Neural cell (in vitro differentiated cells): ENCODE data around the gene TGDS. TPM values are rescaled to one million over a fixed set of nuclear protein-coding genes. Genes with fewer than 3 reads are reported as not detected.
A peak's percentile ranks its signal among the peaks of the same experiment; 100 is the strongest.

Experiments
- H2AFZ ChIP-seq: fragments of 200-600, 300-800 bp; sonication (generic), shearing (Covaris generic); 2 replicates; pipeline ENCODE4 v1.6.0; 2014; ENCODE audit warnings: low read depth, mild to moderate bottlenecking, antibody characterized with exemption, low read length, moderate library complexity
- H3F3A ChIP-seq: fragments of 200-600 bp; shearing (Covaris generic); 2 replicates; pipeline ENCODE4 v1.6.1; 2016; ENCODE audit warnings: mild to moderate bottlenecking, moderate library complexity, mixed read lengths, antibody characterized with exemption, low read length; ENCODE audit not compliant: insufficient read depth, poor library complexity, severe bottlenecking
- H3K27ac ChIP-seq: fragments of 200-600, 300-800 bp; sonication (generic), shearing (Covaris generic); 2 replicates; pipeline ENCODE4 v1.5.1; 2014; ENCODE audit warnings: mild to moderate bottlenecking, low read length, moderate library complexity
- H3K27me3 ChIP-seq: fragments of 300-800, 200-600 bp; sonication (generic), shearing (Covaris generic); 2 replicates; pipeline ENCODE4 v1.6.0; 2014; ENCODE audit warnings: mild to moderate bottlenecking, low read depth, low read length, moderate library complexity; ENCODE audit not compliant: insufficient read depth
- H3K36me3 ChIP-seq: fragments of 300-800, 200-600 bp; sonication (generic), shearing (Covaris generic); 2 replicates; pipeline ENCODE4 v1.5.1; 2014; ENCODE audit warnings: mild to moderate bottlenecking, antibody characterized with exemption, low read length, moderate library complexity; ENCODE audit not compliant: insufficient read depth
- H3K4me2 ChIP-seq: fragments of 300-800, 200-600 bp; sonication (generic), shearing (Covaris generic); 2 replicates; pipeline ENCODE4 v1.6.0; 2014; ENCODE audit warnings: mild to moderate bottlenecking, low read length
- H3K4me3 ChIP-seq: fragments of 300-800, 200-600 bp; sonication (generic), shearing (Covaris generic); 2 replicates; pipeline ENCODE4 v1.5.1; 2014; ENCODE audit warnings: mild to moderate bottlenecking, low read length, moderate library complexity
- H3K79me2 ChIP-seq: fragments of 200-600 bp; shearing (Covaris generic); replicated peaks from 2 replicates; pipeline ENCODE4 v1.6.0; 2014; ENCODE audit warnings: mild to moderate bottlenecking, low read length, moderate library complexity; ENCODE audit not compliant: insufficient read depth
- H3K9ac ChIP-seq: fragments of 300-800, 200-600 bp; sonication (generic), shearing (Covaris generic); 2 replicates; pipeline ENCODE4 v1.6.1; 2016; ENCODE audit warnings: mild to moderate bottlenecking, low read length, mixed read lengths
- H3K9me2 ChIP-seq: fragments of 200-600 bp; shearing (Covaris generic); 2 replicates; pipeline ENCODE4 v1.6.1; 2016; ENCODE audit warnings: mild to moderate bottlenecking, low read length, mixed read lengths; ENCODE audit not compliant: insufficient read depth
- H3K9me3 ChIP-seq: fragments of 200-600, 300-800 bp; sonication (generic), shearing (Covaris generic); 2 replicates; pipeline ENCODE4 v1.6.1; 2016; ENCODE audit warnings: mild to moderate bottlenecking, mixed run types, low read length, moderate library complexity, mixed read lengths
- H4K20me1 ChIP-seq: fragments of 200-600 bp; shearing (Covaris generic); 2 replicates; pipeline ENCODE4 v1.6.1; 2016; ENCODE audit warnings: mild to moderate bottlenecking, mixed run types; ENCODE audit not compliant: insufficient read depth
- EP300 ChIP-seq: fragments of 450-650 bp; conservative IDR thresholded peaks from 2 replicates; pipeline ENCODE4 v1.6.1; 2014; ENCODE audit warnings: antibody characterized with exemption, mild to moderate bottlenecking, moderate library complexity; ENCODE audit not compliant: poor library complexity, severe bottlenecking
- EZH2 ChIP-seq: fragments of 200-600, 300-800 bp; shearing (Covaris generic), sonication (generic); IDR thresholded peaks from 2 replicates; pipeline ENCODE4 v1.6.1; 2014; ENCODE audit warnings: antibody characterized with exemption, low read length, borderline replicate concordance, mild to moderate bottlenecking; ENCODE audit not compliant: insufficient read depth, poor library complexity, severe bottlenecking
- MXI1 ChIP-seq: fragments of 450-650 bp; conservative IDR thresholded peaks from 2 replicates; pipeline ENCODE4 v1.6.1; 2014; ENCODE audit warnings: antibody characterized with exemption, mild to moderate bottlenecking; ENCODE audit not compliant: poor library complexity, severe bottlenecking
- POLR2AphosphoS5 ChIP-seq: IDR thresholded peaks from 2 replicates; pipeline ENCODE4 v1.6.1; 2012
- RAD21 ChIP-seq: fragments of 450-650 bp; conservative IDR thresholded peaks from 2 replicates; pipeline ENCODE4 v1.6.1; 2014; ENCODE audit warnings: antibody characterized with exemption, mild to moderate bottlenecking, moderate library complexity
- SMC3 ChIP-seq: fragments of 450-650 bp; conservative IDR thresholded peaks from 2 replicates; pipeline ENCODE4 v1.6.1; 2014; ENCODE audit warnings: antibody characterized with exemption, mild to moderate bottlenecking, moderate library complexity; ENCODE audit not compliant: poor library complexity
- TAF1 ChIP-seq: IDR thresholded peaks from 2 replicates; pipeline ENCODE4 v1.6.1; 2012; ENCODE audit warnings: low read depth
- polyA minus RNA-seq: library from RNA; depleted of rRNA, polyadenylated mRNA; stranded (reverse); fragments of >200 nt; gene quantifications from 2 replicates; pipeline ENCODE4 v1.2.3, GENCODE V29; 2014
- polyA plus RNA-seq: library from polyadenylated mRNA; depleted of rRNA; stranded (reverse); fragments of >200 nt; gene quantifications from 2 replicates; pipeline ENCODE4 v1.2.3, GENCODE V29; 2014
- TF ChIP-seq, protein P1 (sequence below): fragments of 450-650 bp; IDR thresholded peaks from 2 replicates; pipeline ENCODE4 v1.5.1; 2014; ENCODE audit warnings: antibody characterized with exemption, mild to moderate bottlenecking, moderate library complexity; ENCODE audit not compliant: poor library complexity, severe bottlenecking
- TF ChIP-seq, protein P2 (sequence below): IDR thresholded peaks from 2 replicates; pipeline ENCODE4 v1.6.1; 2012; ENCODE audit warnings: borderline replicate concordance

Gene TGDS, protein sequence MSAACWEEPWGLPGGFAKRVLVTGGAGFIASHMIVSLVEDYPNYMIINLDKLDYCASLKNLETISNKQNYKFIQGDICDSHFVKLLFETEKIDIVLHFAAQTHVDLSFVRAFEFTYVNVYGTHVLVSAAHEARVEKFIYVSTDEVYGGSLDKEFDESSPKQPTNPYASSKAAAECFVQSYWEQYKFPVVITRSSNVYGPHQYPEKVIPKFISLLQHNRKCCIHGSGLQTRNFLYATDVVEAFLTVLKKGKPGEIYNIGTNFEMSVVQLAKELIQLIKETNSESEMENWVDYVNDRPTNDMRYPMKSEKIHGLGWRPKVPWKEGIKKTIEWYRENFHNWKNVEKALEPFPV
- 10.2 and 10.3 TPM in 2 replicates for polyA plus RNA-seq
- 8.6 and 9.3 TPM in 2 replicates for polyA minus RNA-seq

DNA sequence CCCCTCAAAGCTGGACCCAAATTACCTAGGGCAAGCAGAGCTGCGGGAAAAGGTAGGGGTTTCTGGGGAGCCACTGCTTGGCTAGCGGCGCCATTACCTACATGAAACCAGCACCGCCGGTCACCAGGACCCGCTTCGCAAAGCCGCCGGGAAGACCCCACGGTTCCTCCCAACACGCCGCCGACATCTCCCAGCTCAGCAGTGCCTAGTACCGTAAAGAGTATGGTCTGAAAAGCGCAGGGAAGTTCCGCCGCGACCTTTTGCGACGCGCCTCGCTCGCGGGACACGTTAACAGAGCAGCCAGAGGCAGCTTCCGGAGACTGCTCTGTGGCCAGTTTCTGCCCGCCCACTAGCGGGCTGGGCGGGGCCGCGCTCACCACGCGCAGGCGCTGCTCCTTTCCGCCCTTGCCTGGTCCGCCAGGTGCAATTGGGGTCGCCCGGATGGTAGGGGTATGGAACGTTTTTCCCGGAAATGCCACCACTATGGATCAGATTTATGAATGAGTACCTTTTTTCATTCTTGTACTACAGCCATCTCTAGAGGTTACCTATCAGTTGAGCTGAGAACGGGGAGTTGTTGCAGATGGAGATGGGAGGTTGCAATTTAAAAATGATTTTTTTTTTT lies at the start of gene TGDS:
TGDS (minus strand) TSS at position 203 of the 625 bp plus-strand sequence; CDS start at position 187, 16 bp downstream.
- peak within 1 kb of the TSS; percentile 70 for H3K9ac ChIP-seq
- no peaks in the 10 kb centered on the region for H4K20me1 ChIP-seq
- no peaks in the 10 kb centered on the region for H3F3A ChIP-seq
- TF ChIP-seq TAF1 (peak; percentile 94), POLR2AphosphoS5 (peak; percentile 71), EZH2 (no peak), EP300 (no peak), MXI1 (peak; percentile 80), SMC3 (peak; percentile 34), RAD21 (peak; percentile 51)
- TF ChIP-seq, protein P1, sequence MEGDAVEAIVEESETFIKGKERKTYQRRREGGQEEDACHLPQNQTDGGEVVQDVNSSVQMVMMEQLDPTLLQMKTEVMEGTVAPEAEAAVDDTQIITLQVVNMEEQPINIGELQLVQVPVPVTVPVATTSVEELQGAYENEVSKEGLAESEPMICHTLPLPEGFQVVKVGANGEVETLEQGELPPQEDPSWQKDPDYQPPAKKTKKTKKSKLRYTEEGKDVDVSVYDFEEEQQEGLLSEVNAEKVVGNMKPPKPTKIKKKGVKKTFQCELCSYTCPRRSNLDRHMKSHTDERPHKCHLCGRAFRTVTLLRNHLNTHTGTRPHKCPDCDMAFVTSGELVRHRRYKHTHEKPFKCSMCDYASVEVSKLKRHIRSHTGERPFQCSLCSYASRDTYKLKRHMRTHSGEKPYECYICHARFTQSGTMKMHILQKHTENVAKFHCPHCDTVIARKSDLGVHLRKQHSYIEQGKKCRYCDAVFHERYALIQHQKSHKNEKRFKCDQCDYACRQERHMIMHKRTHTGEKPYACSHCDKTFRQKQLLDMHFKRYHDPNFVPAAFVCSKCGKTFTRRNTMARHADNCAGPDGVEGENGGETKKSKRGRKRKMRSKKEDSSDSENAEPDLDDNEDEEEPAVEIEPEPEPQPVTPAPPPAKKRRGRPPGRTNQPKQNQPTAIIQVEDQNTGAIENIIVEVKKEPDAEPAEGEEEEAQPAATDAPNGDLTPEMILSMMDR = peak; percentile 30
- TF ChIP-seq, protein P2, sequence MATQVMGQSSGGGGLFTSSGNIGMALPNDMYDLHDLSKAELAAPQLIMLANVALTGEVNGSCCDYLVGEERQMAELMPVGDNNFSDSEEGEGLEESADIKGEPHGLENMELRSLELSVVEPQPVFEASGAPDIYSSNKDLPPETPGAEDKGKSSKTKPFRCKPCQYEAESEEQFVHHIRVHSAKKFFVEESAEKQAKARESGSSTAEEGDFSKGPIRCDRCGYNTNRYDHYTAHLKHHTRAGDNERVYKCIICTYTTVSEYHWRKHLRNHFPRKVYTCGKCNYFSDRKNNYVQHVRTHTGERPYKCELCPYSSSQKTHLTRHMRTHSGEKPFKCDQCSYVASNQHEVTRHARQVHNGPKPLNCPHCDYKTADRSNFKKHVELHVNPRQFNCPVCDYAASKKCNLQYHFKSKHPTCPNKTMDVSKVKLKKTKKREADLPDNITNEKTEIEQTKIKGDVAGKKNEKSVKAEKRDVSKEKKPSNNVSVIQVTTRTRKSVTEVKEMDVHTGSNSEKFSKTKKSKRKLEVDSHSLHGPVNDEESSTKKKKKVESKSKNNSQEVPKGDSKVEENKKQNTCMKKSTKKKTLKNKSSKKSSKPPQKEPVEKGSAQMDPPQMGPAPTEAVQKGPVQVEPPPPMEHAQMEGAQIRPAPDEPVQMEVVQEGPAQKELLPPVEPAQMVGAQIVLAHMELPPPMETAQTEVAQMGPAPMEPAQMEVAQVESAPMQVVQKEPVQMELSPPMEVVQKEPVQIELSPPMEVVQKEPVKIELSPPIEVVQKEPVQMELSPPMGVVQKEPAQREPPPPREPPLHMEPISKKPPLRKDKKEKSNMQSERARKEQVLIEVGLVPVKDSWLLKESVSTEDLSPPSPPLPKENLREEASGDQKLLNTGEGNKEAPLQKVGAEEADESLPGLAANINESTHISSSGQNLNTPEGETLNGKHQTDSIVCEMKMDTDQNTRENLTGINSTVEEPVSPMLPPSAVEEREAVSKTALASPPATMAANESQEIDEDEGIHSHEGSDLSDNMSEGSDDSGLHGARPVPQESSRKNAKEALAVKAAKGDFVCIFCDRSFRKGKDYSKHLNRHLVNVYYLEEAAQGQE = peak; percentile 84
- H3K4me3 ChIP-seq = peak within 1 kb of the TSS; percentile 91
- H3K9me3 ChIP-seq = no peaks in the 10 kb centered on the region
- H3K36me3 ChIP-seq = no peaks in the 10 kb centered on the region
- peak within 1 kb of the TSS; percentile 34 for H3K27ac ChIP-seq
- peak within 1 kb of the TSS; percentile 93 for H2AFZ ChIP-seq
- no peaks in the 10 kb centered on the region for H3K27me3 ChIP-seq
- peak within 1 kb of the TSS; percentile 65 for H3K4me2 ChIP-seq
- H3K9me2 ChIP-seq = no peaks in the 10 kb centered on the region
- no peaks in the 10 kb centered on the region for H3K79me2 ChIP-seq

DNA sequence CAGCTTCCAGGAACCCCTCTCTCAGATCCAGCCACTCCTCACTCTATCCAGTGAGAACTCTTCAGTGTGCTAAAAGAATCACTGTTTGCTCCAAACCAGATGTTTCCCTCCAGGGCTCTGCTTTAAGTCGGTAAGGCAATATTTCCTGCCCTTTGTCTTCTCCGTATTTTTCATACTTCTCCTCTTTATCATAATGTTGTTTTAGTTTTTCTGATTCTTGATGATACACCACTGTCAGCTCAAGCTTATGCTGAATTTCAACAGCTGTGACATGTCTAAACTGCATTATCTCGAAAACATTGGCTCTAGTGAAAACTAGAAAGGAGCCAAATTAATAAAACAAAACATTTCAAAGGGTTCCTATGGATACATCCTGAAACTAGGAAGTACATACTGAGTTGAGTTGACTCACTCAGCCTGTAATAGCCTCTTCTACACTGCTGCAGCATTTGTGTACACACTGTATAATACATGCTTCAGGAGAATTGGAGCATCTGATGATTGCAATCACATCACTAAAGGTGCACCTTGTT lies 45.5 kb upstream of the TGDS start:
- Histone ChIP-seq H3K27me3 (no peaks in the 10 kb centered on the region), H3K36me3 (no peaks in the 10 kb centered on the region), H3K4me3 (no peak overlapping the region), H3K27ac (no peak overlapping the region), H3F3A (no peaks in the 10 kb centered on the region), H3K9ac (no peak overlapping the region), H3K79me2 (no peaks in the 10 kb centered on the region), H3K9me2 (no peaks in the 10 kb centered on the region), H3K9me3 (no peaks in the 10 kb centered on the region), H2AFZ (no peak overlapping the region), H3K4me2 (no peak overlapping the region), H4K20me1 (no peaks in the 10 kb centered on the region)
- TF ChIP-seq EP300 = no peak
- no peak for TF ChIP-seq RAD21
- TF ChIP-seq POLR2AphosphoS5 = no peak
- no peak for TF ChIP-seq MXI1
- TF ChIP-seq SMC3 = no peak
- TF ChIP-seq TAF1 = no peak
- TF ChIP-seq, protein P2 = no peak
- TF ChIP-seq, protein P1 = no peak
- TF ChIP-seq EZH2 = no peak
